Activated effector memory CD4-positive, alpha-beta T cell treated with anti-CD3 and anti-CD28 coated beads, Interleukin-2, amount 50 U/mL, for 16 hours (primary cell): ENCODE data around the gene TUBAL3.
A peak's percentile ranks its signal among the peaks of the same experiment; 100 is the strongest.

Source experiments
- DNase-seq: peaks from one replicate; pipeline ENCODE4 v3.0.0-alpha.2; 2020

TUBAL3 gene

DNA sequence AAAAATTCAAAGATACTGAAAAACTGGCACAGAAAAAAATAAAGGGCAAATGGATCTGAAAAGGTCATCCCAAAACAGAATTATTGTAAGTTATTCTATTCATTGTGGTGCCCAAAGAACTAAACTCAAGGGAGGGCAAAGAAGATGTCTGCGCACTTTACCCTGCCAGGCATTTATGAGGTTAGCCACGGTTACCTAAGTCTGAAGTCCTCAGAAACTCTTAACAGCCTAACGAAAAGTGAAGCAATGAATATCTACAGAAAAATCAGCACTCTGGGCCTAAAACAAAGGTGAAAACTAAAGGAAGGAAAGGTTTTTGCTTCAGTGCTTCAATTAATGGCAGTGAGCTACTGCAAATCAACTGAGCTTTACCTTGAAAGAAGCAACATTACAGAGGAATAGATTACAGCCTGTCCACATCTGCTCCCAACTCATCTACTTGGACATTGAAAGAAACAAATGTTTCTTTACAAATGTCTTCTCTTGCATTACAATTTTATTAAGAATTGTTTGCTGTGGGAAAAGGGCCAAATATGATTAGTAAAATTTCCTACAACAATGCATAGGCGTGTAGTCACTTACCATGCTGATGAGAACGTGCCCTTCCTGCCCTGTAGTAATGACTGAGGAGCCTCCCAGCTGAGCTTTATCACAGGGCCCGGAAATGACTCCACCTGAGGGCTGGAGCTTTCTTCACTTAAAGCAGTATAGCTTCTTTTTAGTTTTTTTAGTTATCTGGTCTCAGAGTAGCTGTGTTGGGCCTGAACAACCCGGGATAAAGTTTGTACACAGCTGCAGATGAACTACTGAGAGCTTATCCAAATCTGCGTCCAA, at the start of gene TUBAL3:
Gene TUBAL3 (minus strand): TSS at position 621 of the 834 bp plus-strand sequence. CDS start 36 bp downstream, at position 585.
- no peak for DNase-seq

DNA sequence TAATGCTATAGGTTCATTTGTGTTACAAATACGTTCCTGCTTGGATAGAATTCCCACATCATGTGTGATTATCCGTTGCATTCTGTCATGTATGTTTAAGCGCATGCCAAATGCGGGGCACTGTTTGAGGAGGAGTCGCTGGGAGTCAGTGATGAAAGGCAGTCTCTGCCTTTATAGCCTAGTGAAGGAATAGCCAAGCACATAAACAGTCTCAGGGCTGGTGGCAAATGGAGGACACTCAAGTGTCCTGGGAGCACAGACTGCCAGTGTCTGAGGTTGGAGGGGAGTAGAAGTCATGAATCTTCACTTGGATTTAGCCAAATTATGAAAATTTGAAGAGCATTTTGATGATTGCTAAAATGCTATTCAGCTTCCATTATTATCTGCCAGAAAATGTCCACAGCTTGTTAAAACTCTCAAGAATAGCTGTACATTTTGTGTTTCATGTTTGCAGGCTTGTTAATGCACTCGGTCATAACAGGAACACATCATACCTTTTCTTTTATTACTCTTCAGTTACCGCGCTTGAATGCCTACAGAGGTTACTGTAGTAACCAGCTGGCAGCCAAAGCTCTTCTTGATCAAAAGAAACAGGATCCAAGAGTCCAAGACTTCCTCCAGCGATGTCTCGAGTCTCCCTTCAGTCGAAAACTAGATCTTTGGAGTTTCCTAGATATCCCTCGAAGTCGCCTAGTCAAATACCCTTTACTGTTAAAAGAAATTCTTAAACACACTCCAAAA, 49.3 kb upstream of the TUBAL3 start:
- DNase-seq = no peak

GRCh38 chr10:5450605-5451384, 46.2 kb upstream of the TUBAL3 start:
- no peak for DNase-seq

DNA sequence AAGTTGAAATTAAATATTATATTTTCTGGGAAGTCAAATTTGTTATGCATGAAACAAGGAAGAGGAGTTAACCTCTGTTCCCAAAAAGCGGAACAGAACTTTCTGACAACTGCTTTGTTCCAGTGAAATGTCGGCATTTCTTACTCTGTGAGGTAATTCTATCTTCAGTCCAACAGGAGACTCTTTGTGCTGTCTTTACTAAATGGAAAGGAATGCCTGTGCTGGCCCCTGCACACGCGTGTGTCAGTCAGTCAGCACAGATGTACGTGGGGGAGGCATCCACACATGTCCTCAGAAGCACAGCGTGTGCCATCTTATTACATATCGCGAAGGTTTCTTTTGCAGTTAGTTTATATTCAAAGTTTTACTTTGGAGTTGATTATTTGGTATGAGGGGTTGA, 45.2 kb upstream of the TUBAL3 start:
- DNase-seq = no peak

GRCh38 chr10:5449227-5449626, 44.6 kb upstream of the TUBAL3 start:
- DNase-seq = no peak

DNA sequence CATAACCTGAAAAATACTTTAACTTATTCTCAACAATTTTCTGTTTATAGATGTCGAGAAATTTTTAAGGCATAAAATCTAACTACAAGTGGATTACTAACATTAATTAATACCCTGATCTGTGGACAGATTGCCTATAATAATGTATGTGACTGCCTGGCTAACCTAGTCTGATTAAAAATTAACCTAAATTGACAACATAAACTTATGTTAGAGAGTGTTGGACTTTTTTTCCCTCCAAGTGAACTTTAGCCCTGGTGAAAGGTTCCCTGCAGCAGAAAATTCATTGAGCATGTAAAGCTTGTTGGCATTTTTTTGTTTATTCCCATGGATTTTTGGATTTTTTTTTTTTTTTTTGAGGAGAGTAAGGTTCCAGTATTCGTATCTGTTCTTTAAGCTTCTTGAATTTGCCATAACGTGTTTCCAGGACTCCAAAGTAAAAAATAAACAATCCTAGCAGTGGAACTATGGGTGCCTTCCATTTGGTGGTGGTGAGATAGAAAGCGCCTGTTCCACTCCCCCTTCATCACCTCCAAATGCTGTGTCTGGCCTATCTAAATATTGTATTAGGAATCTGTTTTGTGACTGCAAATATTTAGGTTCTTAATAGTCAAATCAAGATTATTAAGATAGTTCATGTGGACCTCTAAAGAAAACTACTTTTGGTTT, 43.8 kb upstream of the TUBAL3 start:
- no peak for DNase-seq

- no peak for DNase-seq
These were observed 43.0 kb upstream of the TUBAL3 start for GRCh38 chr10:5447611-5448071.

- no peak for DNase-seq
These were observed 42.4 kb upstream of the TUBAL3 start for GRCh38 chr10:5447056-5447455.

GRCh38 chr10:5446390-5446926, 41.8 kb upstream of the TUBAL3 start:
- peak; percentile 89 for DNase-seq

GRCh38 chr10:5445006-5445405, 40.4 kb upstream of the TUBAL3 start:
- DNase-seq = no peak

DNA sequence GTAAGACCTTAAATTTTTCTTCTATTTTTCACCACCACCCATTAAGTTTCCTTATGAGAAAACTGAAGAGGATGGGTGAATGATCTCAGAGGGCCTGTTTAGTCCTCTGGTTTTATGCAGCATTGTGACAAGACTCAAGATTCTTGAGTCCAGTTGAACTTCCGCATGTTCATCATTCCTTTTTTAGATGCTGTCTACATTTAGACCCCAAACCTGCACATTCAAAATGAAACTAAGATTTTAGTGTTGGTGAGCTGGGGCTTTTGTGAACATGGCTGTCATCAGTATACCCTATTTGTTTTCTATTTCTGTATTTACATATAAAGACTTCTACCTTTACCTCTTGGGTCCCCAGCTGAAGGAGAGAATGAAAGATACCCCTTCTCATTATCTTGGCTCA, 38.8 kb upstream of the TUBAL3 start:
- no peak for DNase-seq

DNA sequence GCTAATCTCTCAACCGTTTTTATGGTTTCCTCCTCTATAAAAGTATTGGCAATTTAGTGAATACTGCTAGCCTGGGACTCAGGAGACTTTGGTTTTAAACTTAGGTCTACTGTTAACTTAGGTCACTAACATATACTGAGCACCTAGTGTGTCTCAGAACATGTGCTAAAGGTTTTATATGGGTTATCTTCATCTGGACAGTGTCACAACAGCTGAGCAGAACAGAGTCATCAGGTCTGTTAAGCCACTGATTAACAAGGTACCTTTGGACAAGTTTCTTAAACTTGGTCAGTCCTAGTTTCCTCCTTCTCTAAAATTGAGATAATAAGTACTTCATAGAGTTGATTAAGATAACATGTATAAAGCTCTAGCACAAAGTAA, 38.4 kb upstream of the TUBAL3 start:
- DNase-seq = no peak

DNA sequence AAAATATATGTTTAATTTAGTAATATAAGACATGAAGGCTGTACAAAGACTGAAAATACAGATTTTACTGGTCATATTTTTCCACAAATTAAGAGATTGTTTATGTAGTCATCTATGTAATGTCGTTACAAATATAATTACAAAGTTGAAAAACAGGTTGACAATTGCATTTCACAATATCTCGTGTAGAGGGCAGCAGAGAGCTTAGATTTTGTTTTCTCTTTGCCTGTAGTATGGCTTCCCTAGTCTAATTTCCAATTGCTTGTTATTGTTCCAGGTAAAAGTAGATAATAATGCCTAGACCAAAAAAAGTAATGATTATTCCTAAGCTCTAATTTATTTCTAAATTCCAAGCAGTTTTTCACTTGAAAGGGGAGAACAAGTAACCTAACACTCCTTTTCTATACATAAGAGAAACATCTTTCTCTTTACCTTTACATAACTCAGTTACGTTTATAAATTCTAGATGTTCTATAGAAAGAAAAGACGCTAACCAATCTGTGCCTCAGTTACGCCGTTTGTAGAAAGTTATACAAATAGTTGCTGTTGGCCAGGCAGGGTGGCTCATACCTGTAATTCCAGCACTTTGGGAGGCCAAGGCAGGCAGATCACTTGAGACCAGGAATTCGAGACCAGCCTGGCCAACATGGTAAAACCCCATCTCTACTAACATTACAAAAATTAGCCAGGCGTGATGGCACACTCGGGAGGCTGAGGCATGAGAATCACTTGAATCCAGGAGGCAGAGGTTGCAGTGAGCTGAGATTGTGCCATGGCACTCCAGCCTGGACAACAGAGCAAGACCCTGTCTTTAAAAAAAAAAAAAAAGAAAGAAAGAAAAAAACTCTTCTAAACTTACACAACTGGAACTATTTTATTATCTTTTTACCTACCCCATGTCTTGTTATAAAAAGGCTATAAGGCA, 37.7 kb upstream of the TUBAL3 start:
- DNase-seq = no peak

DNA sequence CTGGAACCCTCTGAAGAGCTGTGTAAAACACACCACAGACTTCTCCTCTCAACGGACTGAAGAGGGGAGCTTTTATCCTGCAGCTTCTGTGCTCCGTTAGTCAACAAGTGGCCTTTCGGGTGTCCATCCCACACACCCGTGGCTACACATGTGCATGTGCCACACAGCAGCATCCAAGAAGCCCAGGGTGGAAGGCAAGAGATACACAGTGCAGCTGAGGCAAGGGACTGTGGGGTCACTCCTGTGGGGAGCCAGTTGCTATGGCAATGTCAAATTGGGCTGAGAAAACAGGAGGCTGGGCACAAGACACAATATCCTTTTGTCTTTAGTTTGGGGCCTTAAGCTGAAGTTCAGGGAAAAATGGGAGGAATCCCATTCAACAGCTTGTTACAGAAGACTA, 36.5 kb upstream of the TUBAL3 start:
- DNase-seq = no peak

DNA sequence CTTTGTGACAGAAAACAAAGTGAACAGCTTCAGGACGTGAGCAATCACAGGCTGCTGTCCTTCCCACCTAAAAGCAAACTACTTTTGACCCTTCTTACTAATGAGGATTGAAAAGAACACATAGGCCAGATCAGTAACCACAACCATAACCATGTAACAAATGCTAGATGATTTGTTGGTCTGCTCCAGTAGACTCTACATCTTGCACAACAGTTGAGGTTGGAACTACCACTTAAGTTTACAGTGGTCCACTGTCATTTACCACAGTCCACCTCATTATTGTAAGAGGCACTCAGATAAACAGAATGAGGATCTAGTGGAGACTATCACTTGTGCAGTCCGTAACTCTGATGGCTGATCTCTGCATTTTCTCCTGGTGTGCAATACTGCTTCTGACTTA, 35.6 kb upstream of the TUBAL3 start:
- DNase-seq = no peak

GRCh38 chr10:5435328-5435727, 30.7 kb upstream of the TUBAL3 start:
- DNase-seq = no peak

DNA sequence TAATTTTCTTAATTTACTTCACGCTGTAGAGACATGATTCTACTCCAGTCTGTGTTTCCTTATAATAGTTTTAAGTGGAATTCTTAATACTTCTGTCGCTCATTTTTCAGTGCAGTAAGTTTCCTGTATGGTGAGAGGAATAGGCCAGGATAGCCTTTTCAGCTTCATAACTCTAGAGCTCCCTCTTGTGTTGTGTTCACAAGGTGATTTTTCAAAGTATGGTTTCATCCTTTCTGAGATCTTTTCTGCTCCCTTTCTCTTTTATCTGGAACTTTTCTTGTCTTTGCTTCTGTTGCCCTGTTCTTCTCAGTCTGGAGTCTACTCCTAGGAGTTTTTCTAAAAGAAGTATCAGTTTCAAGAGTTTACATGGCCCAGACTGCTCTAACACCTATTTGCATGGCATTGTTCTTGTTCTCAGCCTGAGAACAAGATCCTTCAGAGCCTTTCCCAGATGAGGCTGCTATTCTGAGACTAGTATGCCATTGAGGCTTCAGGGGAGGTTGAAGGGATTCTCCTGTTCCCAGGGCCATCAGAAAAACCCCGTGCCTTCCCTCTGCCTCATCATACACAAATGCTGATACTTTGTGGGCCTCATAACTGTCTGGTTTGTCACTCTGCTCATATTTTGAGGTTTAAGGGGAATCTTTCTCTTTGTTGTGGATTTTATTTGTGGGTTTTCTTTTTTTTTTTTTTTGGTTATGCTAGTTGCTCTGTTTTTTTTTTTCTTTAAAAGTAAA, 29.6 kb upstream of the TUBAL3 start:
- no peak for DNase-seq

DNA sequence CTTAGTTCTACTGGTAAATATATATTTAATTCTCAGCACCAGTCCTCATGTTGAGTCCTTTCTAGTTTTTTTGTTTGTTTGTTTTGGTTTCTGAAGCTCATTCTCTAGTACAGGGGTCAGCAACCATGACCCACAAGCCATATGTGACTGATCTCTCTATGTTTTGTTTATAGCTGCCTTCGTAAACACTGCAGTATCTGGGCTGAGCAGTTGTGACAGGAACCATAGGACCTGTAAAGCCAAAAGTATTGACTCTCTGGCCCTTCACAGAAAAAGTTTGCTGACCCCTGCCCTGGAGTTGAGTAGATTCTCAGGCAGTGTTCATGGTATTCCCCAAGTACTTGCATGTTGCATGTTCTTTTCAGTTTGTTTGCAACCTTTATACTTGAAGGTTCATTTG, 28.6 kb upstream of the TUBAL3 start:
- DNase-seq = no peak

GRCh38 chr10:5428133-5428532, 23.5 kb upstream of the TUBAL3 start:
- DNase-seq = no peak

GRCh38 chr10:5424751-5425150, 20.1 kb upstream of the TUBAL3 start:
- no peak for DNase-seq

DNA sequence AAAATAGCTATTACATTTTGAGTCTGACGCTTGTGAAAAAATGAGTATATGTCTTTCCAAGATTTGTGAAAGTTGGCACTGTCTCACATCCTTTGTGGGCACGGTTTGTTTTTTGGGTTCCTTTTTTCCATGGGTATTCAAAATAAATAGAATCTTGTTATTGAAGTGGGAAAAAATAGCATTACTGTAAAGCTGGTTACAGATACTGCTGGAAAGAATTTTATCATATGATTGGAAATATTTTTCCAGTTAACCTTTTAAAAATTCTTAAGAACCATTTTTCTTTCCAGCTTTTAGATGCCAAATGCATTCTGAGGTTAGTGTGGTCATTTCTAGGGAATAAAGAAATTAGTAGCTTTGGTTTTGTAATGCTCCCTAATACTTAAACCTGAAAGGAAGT, 19.1 kb upstream of the TUBAL3 start:
- DNase-seq = no peak
